ENCODE results near the gene PCK2. TPM values are rescaled to one million over a fixed set of nuclear protein-coding genes. Genes with fewer than 3 reads are reported as not detected.

Gene PCK2
- total and polyA plus RNA-seq, 2 of the 13 experiments (the other 11 are each of a cell fraction or from before 2014, with no cell fraction given) = 129 to 272 TPM

DNA sequence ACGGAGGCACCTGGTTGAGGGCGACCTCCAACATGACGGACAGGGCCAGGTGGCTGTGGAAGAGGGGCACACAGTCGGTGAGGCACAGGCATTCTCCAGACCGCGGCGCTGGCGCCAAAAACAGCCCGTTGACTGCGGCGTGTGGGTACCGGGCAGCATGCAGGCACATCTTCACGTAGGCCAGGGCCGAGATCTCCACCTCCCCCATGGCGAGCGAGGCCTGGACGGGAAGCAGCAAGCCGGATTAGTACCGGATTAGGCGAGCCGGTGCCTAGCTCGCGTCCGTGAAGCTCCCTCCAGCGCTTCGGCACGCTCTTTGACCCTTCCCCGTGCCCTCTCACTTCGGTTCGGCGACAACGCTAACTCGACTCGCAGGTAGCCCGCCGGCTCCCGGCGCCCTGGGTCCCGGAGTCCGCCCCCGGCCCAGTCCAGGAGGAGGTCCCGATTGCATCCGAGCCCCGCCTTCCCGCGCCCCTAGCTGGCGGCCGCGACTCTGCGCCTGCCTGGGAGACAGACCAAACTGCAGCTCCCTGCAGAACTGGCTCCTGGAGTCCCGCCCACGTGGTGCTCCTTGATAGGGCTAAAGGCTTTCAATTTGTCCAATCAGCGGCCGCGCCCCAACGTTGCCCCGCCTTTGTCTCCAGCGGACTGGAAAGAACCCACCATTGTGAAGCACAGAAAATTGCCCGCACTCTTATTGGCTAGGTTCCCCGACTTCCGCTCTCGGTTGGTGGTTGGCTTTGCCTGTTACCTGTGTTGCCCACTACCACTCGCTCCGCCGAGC is 47.2 kb downstream of the PCK2 start, which contains the start of gene EMC9 (continued):
- TF ChIP-seq, protein P1, sequence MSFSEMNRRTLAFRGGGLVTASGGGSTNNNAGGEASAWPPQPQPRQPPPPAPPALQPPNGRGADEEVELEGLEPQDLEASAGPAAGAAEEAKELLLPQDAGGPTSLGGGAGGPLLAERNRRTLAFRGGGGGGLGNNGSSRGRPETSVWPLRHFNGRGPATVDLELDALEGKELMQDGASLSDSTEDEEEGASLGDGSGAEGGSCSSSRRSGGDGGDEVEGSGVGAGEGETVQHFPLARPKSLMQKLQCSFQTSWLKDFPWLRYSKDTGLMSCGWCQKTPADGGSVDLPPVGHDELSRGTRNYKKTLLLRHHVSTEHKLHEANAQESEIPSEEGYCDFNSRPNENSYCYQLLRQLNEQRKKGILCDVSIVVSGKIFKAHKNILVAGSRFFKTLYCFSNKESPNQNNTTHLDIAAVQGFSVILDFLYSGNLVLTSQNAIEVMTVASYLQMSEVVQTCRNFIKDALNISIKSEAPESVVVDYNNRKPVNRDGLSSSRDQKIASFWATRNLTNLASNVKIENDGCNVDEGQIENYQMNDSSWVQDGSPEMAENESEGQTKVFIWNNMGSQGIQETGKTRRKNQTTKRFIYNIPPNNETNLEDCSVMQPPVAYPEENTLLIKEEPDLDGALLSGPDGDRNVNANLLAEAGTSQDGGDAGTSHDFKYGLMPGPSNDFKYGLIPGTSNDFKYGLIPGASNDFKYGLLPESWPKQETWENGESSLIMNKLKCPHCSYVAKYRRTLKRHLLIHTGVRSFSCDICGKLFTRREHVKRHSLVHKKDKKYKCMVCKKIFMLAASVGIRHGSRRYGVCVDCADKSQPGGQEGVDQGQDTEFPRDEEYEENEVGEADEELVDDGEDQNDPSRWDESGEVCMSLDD (CRISPR knock-in tag; IDR thresholded peaks at IDR 0.05; ENCODE audit: borderline replicate concordance) = peak; percentile 66; the same call in 1 of the 2 replicates
- TF ChIP-seq ASH2L (IDR thresholded peaks at IDR 0.05; ENCODE audit: insufficient read length, low read depth, low read length) (peak; percentile 95), GATAD2A (CRISPR knock-in tag; IDR thresholded peaks at IDR 0.05) (peak; percentile 0), ZNF225 (CRISPR knock-in tag; IDR thresholded peaks at IDR 0.05) (peak; percentile 99), HOXD1 (CRISPR knock-in tag; IDR thresholded peaks at IDR 0.05) (peak; percentile 68), ZNF563 (CRISPR knock-in tag; IDR thresholded peaks at IDR 0.05) (no peak), ZNF709 (CRISPR knock-in tag; IDR thresholded peaks at IDR 0.05) (no peak), SKI (IDR thresholded peaks at IDR 0.05; ENCODE audit: partially characterized antibody) (peak; percentile 83)
- TF ChIP-seq, protein P2, sequence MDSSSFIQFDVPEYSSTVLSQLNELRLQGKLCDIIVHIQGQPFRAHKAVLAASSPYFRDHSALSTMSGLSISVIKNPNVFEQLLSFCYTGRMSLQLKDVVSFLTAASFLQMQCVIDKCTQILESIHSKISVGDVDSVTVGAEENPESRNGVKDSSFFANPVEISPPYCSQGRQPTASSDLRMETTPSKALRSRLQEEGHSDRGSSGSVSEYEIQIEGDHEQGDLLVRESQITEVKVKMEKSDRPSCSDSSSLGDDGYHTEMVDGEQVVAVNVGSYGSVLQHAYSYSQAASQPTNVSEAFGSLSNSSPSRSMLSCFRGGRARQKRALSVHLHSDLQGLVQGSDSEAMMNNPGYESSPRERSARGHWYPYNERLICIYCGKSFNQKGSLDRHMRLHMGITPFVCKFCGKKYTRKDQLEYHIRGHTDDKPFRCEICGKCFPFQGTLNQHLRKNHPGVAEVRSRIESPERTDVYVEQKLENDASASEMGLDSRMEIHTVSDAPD (CRISPR knock-in tag; IDR thresholded peaks at IDR 0.05) = peak; percentile 89
- TF ChIP-seq, protein P3, sequence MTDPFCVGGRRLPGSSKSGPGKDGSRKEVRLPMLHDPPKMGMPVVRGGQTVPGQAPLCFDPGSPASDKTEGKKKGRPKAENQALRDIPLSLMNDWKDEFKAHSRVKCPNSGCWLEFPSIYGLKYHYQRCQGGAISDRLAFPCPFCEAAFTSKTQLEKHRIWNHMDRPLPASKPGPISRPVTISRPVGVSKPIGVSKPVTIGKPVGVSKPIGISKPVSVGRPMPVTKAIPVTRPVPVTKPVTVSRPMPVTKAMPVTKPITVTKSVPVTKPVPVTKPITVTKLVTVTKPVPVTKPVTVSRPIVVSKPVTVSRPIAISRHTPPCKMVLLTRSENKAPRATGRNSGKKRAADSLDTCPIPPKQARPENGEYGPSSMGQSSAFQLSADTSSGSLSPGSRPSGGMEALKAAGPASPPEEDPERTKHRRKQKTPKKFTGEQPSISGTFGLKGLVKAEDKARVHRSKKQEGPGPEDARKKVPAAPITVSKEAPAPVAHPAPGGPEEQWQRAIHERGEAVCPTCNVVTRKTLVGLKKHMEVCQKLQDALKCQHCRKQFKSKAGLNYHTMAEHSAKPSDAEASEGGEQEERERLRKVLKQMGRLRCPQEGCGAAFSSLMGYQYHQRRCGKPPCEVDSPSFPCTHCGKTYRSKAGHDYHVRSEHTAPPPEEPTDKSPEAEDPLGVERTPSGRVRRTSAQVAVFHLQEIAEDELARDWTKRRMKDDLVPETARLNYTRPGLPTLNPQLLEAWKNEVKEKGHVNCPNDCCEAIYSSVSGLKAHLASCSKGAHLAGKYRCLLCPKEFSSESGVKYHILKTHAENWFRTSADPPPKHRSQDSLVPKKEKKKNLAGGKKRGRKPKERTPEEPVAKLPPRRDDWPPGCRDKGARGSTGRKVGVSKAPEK (CRISPR knock-in tag; IDR thresholded peaks at IDR 0.05; ENCODE audit: borderline replicate concordance) = peak; percentile 99
- TF ChIP-seq, protein P4, sequence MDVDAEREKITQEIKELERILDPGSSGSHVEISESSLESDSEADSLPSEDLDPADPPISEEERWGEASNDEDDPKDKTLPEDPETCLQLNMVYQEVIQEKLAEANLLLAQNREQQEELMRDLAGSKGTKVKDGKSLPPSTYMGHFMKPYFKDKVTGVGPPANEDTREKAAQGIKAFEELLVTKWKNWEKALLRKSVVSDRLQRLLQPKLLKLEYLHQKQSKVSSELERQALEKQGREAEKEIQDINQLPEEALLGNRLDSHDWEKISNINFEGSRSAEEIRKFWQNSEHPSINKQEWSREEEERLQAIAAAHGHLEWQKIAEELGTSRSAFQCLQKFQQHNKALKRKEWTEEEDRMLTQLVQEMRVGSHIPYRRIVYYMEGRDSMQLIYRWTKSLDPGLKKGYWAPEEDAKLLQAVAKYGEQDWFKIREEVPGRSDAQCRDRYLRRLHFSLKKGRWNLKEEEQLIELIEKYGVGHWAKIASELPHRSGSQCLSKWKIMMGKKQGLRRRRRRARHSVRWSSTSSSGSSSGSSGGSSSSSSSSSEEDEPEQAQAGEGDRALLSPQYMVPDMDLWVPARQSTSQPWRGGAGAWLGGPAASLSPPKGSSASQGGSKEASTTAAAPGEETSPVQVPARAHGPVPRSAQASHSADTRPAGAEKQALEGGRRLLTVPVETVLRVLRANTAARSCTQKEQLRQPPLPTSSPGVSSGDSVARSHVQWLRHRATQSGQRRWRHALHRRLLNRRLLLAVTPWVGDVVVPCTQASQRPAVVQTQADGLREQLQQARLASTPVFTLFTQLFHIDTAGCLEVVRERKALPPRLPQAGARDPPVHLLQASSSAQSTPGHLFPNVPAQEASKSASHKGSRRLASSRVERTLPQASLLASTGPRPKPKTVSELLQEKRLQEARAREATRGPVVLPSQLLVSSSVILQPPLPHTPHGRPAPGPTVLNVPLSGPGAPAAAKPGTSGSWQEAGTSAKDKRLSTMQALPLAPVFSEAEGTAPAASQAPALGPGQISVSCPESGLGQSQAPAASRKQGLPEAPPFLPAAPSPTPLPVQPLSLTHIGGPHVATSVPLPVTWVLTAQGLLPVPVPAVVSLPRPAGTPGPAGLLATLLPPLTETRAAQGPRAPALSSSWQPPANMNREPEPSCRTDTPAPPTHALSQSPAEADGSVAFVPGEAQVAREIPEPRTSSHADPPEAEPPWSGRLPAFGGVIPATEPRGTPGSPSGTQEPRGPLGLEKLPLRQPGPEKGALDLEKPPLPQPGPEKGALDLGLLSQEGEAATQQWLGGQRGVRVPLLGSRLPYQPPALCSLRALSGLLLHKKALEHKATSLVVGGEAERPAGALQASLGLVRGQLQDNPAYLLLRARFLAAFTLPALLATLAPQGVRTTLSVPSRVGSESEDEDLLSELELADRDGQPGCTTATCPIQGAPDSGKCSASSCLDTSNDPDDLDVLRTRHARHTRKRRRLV (CRISPR knock-in tag; IDR thresholded peaks at IDR 0.05) = peak; percentile 89
- TF ChIP-seq, protein P5, sequence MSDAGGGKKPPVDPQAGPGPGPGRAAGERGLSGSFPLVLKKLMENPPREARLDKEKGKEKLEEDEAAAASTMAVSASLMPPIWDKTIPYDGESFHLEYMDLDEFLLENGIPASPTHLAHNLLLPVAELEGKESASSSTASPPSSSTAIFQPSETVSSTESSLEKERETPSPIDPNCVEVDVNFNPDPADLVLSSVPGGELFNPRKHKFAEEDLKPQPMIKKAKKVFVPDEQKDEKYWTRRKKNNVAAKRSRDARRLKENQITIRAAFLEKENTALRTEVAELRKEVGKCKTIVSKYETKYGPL (CRISPR knock-in tag; IDR thresholded peaks at IDR 0.05) = peak; percentile 51; the same call in 1 of the 2 replicates
- TF ChIP-seq, protein P6, sequence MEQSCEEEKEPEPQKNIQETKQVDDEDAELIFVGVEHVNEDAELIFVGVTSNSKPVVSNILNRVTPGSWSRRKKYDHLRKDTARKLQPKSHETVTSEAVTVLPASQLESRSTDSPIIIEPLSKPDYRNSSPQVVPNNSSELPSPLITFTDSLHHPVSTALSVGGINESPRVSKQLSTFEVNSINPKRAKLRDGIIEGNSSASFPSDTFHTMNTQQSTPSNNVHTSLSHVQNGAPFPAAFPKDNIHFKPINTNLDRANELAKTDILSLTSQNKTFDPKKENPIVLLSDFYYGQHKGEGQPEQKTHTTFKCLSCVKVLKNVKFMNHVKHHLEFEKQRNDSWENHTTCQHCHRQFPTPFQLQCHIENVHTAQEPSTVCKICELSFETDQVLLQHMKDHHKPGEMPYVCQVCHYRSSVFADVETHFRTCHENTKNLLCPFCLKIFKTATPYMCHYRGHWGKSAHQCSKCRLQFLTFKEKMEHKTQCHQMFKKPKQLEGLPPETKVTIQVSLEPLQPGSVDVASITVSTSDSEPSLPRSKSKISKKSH (CRISPR knock-in tag; IDR thresholded peaks at IDR 0.05; ENCODE audit: borderline replicate concordance) = no peak
